Retinal pigment epithelial cell (primary cell): ENCODE measurements around the gene STRIP1.

Source experiments
- DNase-seq: peaks from one replicate; pipeline ENCODE4 v3.0.0-alpha.2; 2010; ENCODE audit warnings: low read depth
- H3K4me3 ChIP-seq: 2 replicates; pipeline ENCODE4 v1.5.1; 2011; ENCODE audit warnings: mild to moderate bottlenecking, low read length, control low read depth, moderate library complexity
- TF ChIP-seq, protein P1 (sequence below): conservative IDR thresholded peaks from 2 replicates; pipeline ENCODE4 v1.5.1; 2011; ENCODE audit warnings: low read depth, low read length, control low read depth, inconsistent platforms

STRIP1 gene

GRCh38 chr1:110008971-110009565 is 25.4 kb upstream of the STRIP1 start:
- DNase-seq: no peak
- TF ChIP-seq, protein P1, sequence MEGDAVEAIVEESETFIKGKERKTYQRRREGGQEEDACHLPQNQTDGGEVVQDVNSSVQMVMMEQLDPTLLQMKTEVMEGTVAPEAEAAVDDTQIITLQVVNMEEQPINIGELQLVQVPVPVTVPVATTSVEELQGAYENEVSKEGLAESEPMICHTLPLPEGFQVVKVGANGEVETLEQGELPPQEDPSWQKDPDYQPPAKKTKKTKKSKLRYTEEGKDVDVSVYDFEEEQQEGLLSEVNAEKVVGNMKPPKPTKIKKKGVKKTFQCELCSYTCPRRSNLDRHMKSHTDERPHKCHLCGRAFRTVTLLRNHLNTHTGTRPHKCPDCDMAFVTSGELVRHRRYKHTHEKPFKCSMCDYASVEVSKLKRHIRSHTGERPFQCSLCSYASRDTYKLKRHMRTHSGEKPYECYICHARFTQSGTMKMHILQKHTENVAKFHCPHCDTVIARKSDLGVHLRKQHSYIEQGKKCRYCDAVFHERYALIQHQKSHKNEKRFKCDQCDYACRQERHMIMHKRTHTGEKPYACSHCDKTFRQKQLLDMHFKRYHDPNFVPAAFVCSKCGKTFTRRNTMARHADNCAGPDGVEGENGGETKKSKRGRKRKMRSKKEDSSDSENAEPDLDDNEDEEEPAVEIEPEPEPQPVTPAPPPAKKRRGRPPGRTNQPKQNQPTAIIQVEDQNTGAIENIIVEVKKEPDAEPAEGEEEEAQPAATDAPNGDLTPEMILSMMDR: no peak
- H3K4me3 ChIP-seq: no peak overlapping the region

DNA sequence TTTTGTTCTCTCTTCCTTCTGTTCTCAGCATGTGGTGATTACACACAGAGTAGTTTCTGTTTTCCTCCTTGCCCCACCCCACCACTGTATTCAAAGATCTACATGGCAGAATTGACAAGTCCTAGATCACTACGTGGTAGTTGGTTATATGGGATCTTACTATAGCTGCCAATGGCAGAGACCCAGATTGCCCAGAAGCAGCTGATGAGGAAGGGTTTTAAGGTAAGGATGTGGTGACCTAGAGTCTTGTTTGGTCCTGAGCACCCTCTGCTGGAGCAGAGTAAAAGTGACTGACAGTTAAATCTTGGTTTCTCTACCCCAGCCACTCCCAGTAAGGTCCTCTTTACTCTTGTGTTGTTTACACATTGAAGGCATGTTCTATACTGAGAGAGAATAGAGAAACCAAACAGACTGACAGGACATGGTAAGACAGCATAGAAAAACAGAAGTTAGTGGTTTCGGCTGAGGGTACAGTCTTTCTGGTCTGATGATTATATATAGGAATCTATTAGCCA is 22.8 kb upstream of the STRIP1 start:
- H3K4me3 ChIP-seq: no peak overlapping the region
- DNase-seq: no peak
- TF ChIP-seq, protein P1: peak; percentile 68

- DNase-seq: no peak
- TF ChIP-seq, protein P1: no peak
- H3K4me3 ChIP-seq: no peak overlapping the region
These were observed 22.2 kb upstream of the STRIP1 start for GRCh38 chr1:110012100-110012780.

- TF ChIP-seq, protein P1: no peak
- H3K4me3 ChIP-seq: no peak overlapping the region
- no peak for DNase-seq
These were observed 16.6 kb upstream of the STRIP1 start for GRCh38 chr1:110017792-110018191.

- H3K4me3 ChIP-seq: no peak overlapping the region
- TF ChIP-seq, protein P1: no peak
- no peak for DNase-seq
These were observed 16.0 kb upstream of the STRIP1 start for GRCh38 chr1:110018396-110018795.

DNA sequence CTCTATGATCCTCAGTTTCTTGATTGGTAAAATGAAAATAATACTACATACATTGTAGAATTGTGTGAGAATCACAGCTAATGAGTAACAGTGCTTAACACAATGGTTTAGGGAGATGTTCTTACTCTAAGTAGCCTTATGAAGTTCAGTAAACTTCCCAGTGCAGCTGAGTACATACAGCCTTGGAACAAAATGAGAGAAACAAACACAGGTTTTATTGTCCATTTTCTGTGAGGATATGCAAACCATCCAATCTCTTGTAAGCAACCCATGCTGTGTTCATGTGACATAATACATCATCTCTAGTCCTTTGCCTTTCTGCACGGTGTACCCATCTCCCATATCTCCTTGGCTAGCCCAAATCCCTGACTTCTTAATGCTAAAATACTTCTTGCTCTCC is 14.7 kb upstream of the STRIP1 start:
- H3K4me3 ChIP-seq: no peak overlapping the region
- TF ChIP-seq, protein P1: no peak
- DNase-seq: no peak

DNA sequence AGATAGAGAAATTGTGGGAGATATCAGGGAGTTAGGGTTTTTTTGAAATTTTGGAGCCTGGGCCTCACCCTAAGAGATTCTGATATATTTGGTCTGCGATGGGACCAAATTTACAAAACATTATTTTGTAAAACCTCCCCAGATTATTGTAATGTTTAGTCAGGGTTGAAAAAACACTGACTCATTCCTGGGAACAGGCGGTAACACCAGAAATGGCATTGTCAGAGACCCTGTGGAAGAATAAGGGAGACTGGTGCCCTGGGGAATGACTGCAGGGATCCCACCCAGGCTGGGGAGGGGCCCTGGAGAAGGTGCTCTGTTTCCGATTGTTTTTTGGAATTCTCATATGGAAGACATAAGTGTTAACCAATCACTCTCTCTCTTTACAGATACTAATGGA is 13.1 kb upstream of the STRIP1 start:
- no peak for DNase-seq
- TF ChIP-seq, protein P1: no peak

More for the DNA sequence above, 13.1 kb upstream of the STRIP1 start:
- no peak overlapping the region for H3K4me3 ChIP-seq
